H9 (cell line): ENCODE data around the gene PAK6. TPM values are rescaled to one million over a fixed set of nuclear protein-coding genes. Genes with fewer than 3 reads are reported as not detected.

Experiments used
- DNase-seq: peaks from one replicate; pipeline ENCODE4 v3.0.0-alpha.2; 2017
- H2AFZ ChIP-seq: one replicate; pipeline ENCODE4 v1.6.1; 2013; ENCODE audit warnings: mild to moderate bottlenecking, low read length, control low read depth, moderate library complexity
- H2AK5ac ChIP-seq: 2 replicates; pipeline ENCODE4 v1.6.1; 2013; ENCODE audit warnings: low read length, control low read depth, mixed read lengths; ENCODE audit not compliant: insufficient read length
- H2BK120ac ChIP-seq: one replicate; pipeline ENCODE4 v1.6.1; 2013; ENCODE audit warnings: low read depth, mild to moderate bottlenecking, low read length, control low read depth, inconsistent platforms; ENCODE audit not compliant: poor library complexity, severe bottlenecking
- H2BK12ac ChIP-seq: 2 replicates; pipeline ENCODE4 v1.6.1; 2013; ENCODE audit warnings: low read length, control low read depth, mixed read lengths, low read depth; ENCODE audit not compliant: insufficient read length
- H2BK15ac ChIP-seq: 2 replicates; pipeline ENCODE4 v1.6.1; 2013; ENCODE audit warnings: low read depth, low read length, control low read depth
- H2BK20ac ChIP-seq: one replicate; pipeline ENCODE4 v1.6.1; 2013; ENCODE audit warnings: low read depth, mild to moderate bottlenecking, low read length, control low read depth, inconsistent platforms; ENCODE audit not compliant: poor library complexity, severe bottlenecking
- H2BK5ac ChIP-seq: 2 replicates; pipeline ENCODE4 v1.6.1; 2013; ENCODE audit warnings: low read length, control low read depth, mixed read lengths; ENCODE audit not compliant: insufficient read length
- H3K14ac ChIP-seq: 2 replicates; pipeline ENCODE4 v1.6.1; 2013; ENCODE audit warnings: low read length, control low read depth; ENCODE audit not compliant: insufficient read depth
- H3K18ac ChIP-seq: 2 replicates; pipeline ENCODE4 v1.6.1; 2013; ENCODE audit warnings: low read depth, mild to moderate bottlenecking, mixed read lengths, low read length, control low read depth; ENCODE audit not compliant: insufficient read length
- H3K23ac ChIP-seq: 2 replicates; pipeline ENCODE4 v1.6.1; 2013; ENCODE audit warnings: low read length, control low read depth, mixed read lengths, low read depth; ENCODE audit not compliant: insufficient read length
- H3K23me2 ChIP-seq: 2 replicates; pipeline ENCODE4 v1.6.1; 2013; ENCODE audit warnings: low read depth, mild to moderate bottlenecking, mixed read lengths, low read length, control low read depth; ENCODE audit not compliant: insufficient read length, poor library complexity, severe bottlenecking
- H3K27ac ChIP-seq: 2 replicates; pipeline ENCODE4 v1.5.1; 2013; ENCODE audit warnings: low read length, control low read depth, mixed read lengths, low read depth; ENCODE audit not compliant: insufficient read length
- H3K27me3 ChIP-seq: 2 replicates; pipeline ENCODE4 v1.6.1; 2013; ENCODE audit warnings: low read length, control low read depth, inconsistent platforms; ENCODE audit not compliant: insufficient read depth
- H3K4ac ChIP-seq: 2 replicates; pipeline ENCODE4 v1.6.1; 2013; ENCODE audit warnings: low read depth, mild to moderate bottlenecking, control low read depth, inconsistent platforms, low read length, moderate library complexity
- H3K4me1 ChIP-seq: 2 replicates; pipeline ENCODE4 v1.6.1; 2013; ENCODE audit warnings: low read length, control low read depth, inconsistent platforms; ENCODE audit not compliant: insufficient read depth
- H3K4me2 ChIP-seq: 2 replicates; pipeline ENCODE4 v1.6.1; 2013; ENCODE audit warnings: low read length, control low read depth, mixed read lengths; ENCODE audit not compliant: insufficient read length, insufficient read depth
- H3K56ac ChIP-seq: 2 replicates; pipeline ENCODE4 v1.6.1; 2013; ENCODE audit warnings: low read depth, mild to moderate bottlenecking, mixed read lengths, low read length, control low read depth; ENCODE audit not compliant: insufficient read length
- H3K79me1 ChIP-seq: 2 replicates; pipeline ENCODE4 v1.6.1; 2013; ENCODE audit warnings: low read depth, mild to moderate bottlenecking, moderate library complexity, low read length, control low read depth, inconsistent platforms; ENCODE audit not compliant: insufficient read depth, poor library complexity, severe bottlenecking
- H3K79me2 ChIP-seq: 2 replicates; pipeline ENCODE4 v1.6.1; 2013; ENCODE audit warnings: low read length, control low read depth, inconsistent platforms; ENCODE audit not compliant: insufficient read depth
- H3K9ac ChIP-seq: 2 replicates; pipeline ENCODE4 v1.6.1; 2013; ENCODE audit warnings: low read length, control low read depth, mixed read lengths; ENCODE audit not compliant: insufficient read length; ENCODE audit errors: extremely low read depth
- H3K9me3 ChIP-seq: one replicate; pipeline ENCODE4 v1.6.1; 2013; ENCODE audit warnings: low read depth, low read length, inconsistent platforms; ENCODE audit not compliant: control insufficient read depth
- H3T11ph ChIP-seq: one replicate; pipeline ENCODE4 v1.6.1; 2013; ENCODE audit warnings: mild to moderate bottlenecking, low read length, control low read depth, inconsistent platforms
- H4K20me1 ChIP-seq: one replicate; pipeline ENCODE4 v1.6.1; 2013; ENCODE audit not compliant: control insufficient read depth, insufficient read length, insufficient read depth
- H4K5ac ChIP-seq: 2 replicates; pipeline ENCODE4 v1.6.1; 2013; ENCODE audit warnings: low read depth, mild to moderate bottlenecking, mixed read lengths, low read length, control low read depth; ENCODE audit not compliant: insufficient read length
- H4K8ac ChIP-seq: replicated peaks from 2 replicates; pipeline ENCODE4 v1.6.1; 2013; ENCODE audit warnings: low read length, control low read depth, mixed read lengths, low read depth; ENCODE audit not compliant: insufficient read length
- H4K91ac ChIP-seq: 2 replicates; pipeline ENCODE4 v1.6.1; 2013; ENCODE audit warnings: low read depth, mild to moderate bottlenecking, moderate library complexity, mixed read lengths, low read length, control low read depth; ENCODE audit not compliant: insufficient read length
- H3K27ac Mint-ChIP-seq, 3 experiments: 2 replicates in 2 of 3; 3 replicates in 1 of 3; pipeline ENCODE4 v1.8.0; 2020 to 2021; ENCODE audit warnings: mixed read lengths in 3 of 3, mild to moderate bottlenecking in 1 of 3, moderate library complexity in 1 of 3
- H3K27me3 Mint-ChIP-seq: 2 replicates; pipeline ENCODE4 v1.8.0; 2021; ENCODE audit warnings: low read depth, mild to moderate bottlenecking, moderate library complexity, mixed read lengths
- H3K36me3 Mint-ChIP-seq, 3 experiments: 2 replicates in 2 of 3; 3 replicates in 1 of 3; pipeline ENCODE4 v1.8.0; 2020 to 2021; ENCODE audit warnings: low read depth in 3 of 3, mixed read lengths in 3 of 3; ENCODE audit not compliant: insufficient read depth in 1 of 3
- H3K4me1 Mint-ChIP-seq, 2 experiments: 2 replicates each; pipeline ENCODE4 v1.8.0; 2020; ENCODE audit warnings: mixed read lengths in 2 of 2
- H3K4me3 Mint-ChIP-seq, 2 experiments: 2 replicates in 1 of 2; 3 replicates in 1 of 2; pipeline ENCODE4 v1.8.0; 2020 to 2021; ENCODE audit warnings: mild to moderate bottlenecking in 2 of 2, mixed read lengths in 2 of 2, moderate library complexity in 1 of 2
- H3K9me3 Mint-ChIP-seq, 2 experiments: 2 replicates in 1 of 2; 3 replicates in 1 of 2; pipeline ENCODE4 v1.8.0; 2020; ENCODE audit warnings: mild to moderate bottlenecking in 2 of 2, mixed read lengths in 2 of 2, moderate library complexity in 1 of 2
- CTCF ChIP-seq: fragments of 200-600 bp; sonication (generic); conservative IDR thresholded peaks from 3 replicates; pipeline ENCODE4 v1.8.0; 2021; ENCODE audit warnings: antibody characterized with exemption, mild to moderate bottlenecking
- WGBS: extraction: QIAGEN DNeasy Blood & Tissue Kit; methylation state at CpG from one replicate; pipeline ENCODE4 v1.1.7; 2013; ENCODE audit warnings: missing lambda C conversion rate, low lambda C conversion rate, mixed read lengths; ENCODE audit not compliant: insufficient read length; ENCODE audit errors: extremely low coverage; 5-methylcytosine and 5-hydroxymethylcytosine counted together
- total RNA-seq: library from RNA; stranded (reverse); gene quantifications from 2 replicates; pipeline ENCODE4 v1.2.1, GENCODE V29; 2021

Gene PAK6
- total RNA-seq, 1 experiment from 2014 or later: 7.4 TPM

DNA sequence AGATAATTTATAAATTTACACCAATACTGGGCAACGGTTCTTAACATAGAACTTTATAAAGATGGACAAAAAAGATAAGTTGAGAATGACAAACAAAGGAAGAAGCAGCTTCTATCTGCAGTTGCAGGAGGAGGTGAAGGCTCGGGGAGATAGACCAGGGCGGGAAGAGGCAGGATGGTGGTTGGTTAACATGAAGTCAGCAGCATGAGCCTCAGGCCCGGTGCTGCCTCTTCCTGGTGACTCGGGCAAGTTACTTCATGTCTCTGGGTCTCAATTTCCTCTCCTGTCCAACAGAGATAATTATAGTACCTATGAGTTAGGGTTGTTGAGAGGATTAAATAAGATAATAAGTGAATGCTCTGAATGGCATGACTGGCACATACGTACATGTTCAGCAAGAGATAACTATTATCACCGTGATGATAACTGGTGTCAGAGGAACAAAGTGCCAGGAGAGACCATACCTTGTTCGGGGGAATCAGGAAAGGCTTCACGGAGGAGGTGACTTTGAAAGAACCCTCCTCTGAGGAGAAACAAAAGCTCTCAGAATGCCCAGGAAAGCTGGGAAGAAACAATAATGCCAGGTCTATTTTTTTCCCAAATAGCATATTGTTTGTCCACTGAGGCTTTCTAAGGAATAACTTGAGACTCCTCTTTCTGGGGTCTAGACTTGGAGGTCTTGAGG, 4.4 kb downstream of the PAK6 start:
- no peak overlapping the region for H2BK5ac ChIP-seq
- no peak overlapping the region for H2BK120ac ChIP-seq
- no peak overlapping the region for H3T11ph ChIP-seq
- no peaks in the 10 kb centered on the region for H3K79me2 ChIP-seq
- H3K9me3 ChIP-seq: no peaks in the 10 kb centered on the region
- no peak overlapping the region for H3K4ac ChIP-seq
- no peaks in the 10 kb centered on the region; the same call in 1 of the 2 replicates for H3K4me1 ChIP-seq
- H3K27ac Mint-ChIP-seq: no peak overlapping the region
- no peak for TF ChIP-seq CTCF
- DNase-seq: no peak
- H2AFZ ChIP-seq: no peak overlapping the region
- no peaks in the 10 kb centered on the region; a peak in 1 of 7 replicates for H3K36me3 Mint-ChIP-seq
- H3K9me3 Mint-ChIP-seq: no peaks in the 10 kb centered on the region
- no peaks in the 10 kb centered on the region for H3K27me3 ChIP-seq
- no peak overlapping the region for H2BK15ac ChIP-seq
- no peak overlapping the region for H3K4me3 Mint-ChIP-seq
- H3K27ac ChIP-seq: no peak overlapping the region
- H3K9ac ChIP-seq: no peak overlapping the region
- H4K91ac ChIP-seq: no peak overlapping the region
- H2BK12ac ChIP-seq: no peak overlapping the region
- H3K14ac ChIP-seq: no peak overlapping the region
- no peak overlapping the region for H3K23ac ChIP-seq
- no peaks in the 10 kb centered on the region for H3K79me1 ChIP-seq
- no peak overlapping the region for H4K5ac ChIP-seq
- no CpG with 5 or more reads among the region's 9 CpGs for WGBS
- H2AK5ac ChIP-seq: no peak overlapping the region
- H4K8ac ChIP-seq: no peak overlapping the region
- H4K20me1 ChIP-seq: no peaks in the 10 kb centered on the region
- H3K23me2 ChIP-seq: peaks cover 8% of the 10 kb centered on the region
- no peak overlapping the region for H3K18ac ChIP-seq
- H2BK20ac ChIP-seq: no peak overlapping the region
- H3K4me1 Mint-ChIP-seq: peaks cover 28 to 29% of the 10 kb centered on the region in 2 experiments
- H3K27me3 Mint-ChIP-seq: peaks cover 9% of the 10 kb centered on the region
- no peak overlapping the region for H3K4me2 ChIP-seq
- no peak overlapping the region for H3K56ac ChIP-seq
